Measurements from ENCODE around the gene WRAP73. TPM values are rescaled to one million over a fixed set of nuclear protein-coding genes. Genes with fewer than 3 reads are reported as not detected.

WRAP73 gene
- total RNA-seq, 6 donors from 2014 or later: 14.0 to 33.5 (median 19.9) TPM

Other genes with a start within 250 kb of the WRAP73 start
- 10 to 100 TPM; 11.9 to 28.9 (median 13.4) TPM for gene ARHGEF16, start 195.4 kb downstream of the WRAP73 start, total RNA-seq
- gene MEGF6, start 38.6 kb downstream of the WRAP73 start, total RNA-seq: 100 to 1,000 TPM in 1 of 6 donors, 10 to 100 TPM in 5; 23.8 to 128 (median 83.5) TPM
- 10 to 100 TPM; 16.6 to 48.3 (median 40.2) TPM for gene TPRG1L, start 25.1 kb downstream of the WRAP73 start, total RNA-seq
- 1 to 10 TPM in 5 of 6 donors, under 1 TPM in 1; 0.77 to 9.8 (median 4.1) TPM for gene TP73, start 2.4 kb upstream of the WRAP73 start, total RNA-seq
- not detected for gene CCDC27, start 102.3 kb upstream of the WRAP73 start, total RNA-seq
- gene SMIM1, start 122.6 kb upstream of the WRAP73 start, total RNA-seq: 10 to 100 TPM in 4 of 6 donors, 1 to 10 TPM in 2; 2.8 to 20.8 (median 13.5) TPM
- gene LRRC47, start 146.4 kb upstream of the WRAP73 start, total RNA-seq: 10 to 100 TPM; 30.3 to 63.9 (median 39.3) TPM
- gene CEP104, start 207.1 kb upstream of the WRAP73 start, total RNA-seq: 100 to 1,000 TPM in 1 of 6 donors, 10 to 100 TPM in 5; 37.7 to 118 (median 53.6) TPM
- gene DFFB, start 207.4 kb upstream of the WRAP73 start, total RNA-seq: 10 to 100 TPM in 2 of 6 donors, 1 to 10 TPM in 4; 7.1 to 16.8 (median 9.4) TPM